Keratinocyte (primary cell): ENCODE data around the gene MAST3.

ENCODE experiments used
- CTCF ChIP-seq, 3 experiments: IDR thresholded peaks in 1 of 3; conservative IDR thresholded peaks in 1 of 3; optimal IDR thresholded peaks in 1 of 3; 2 replicates in 2 of 3; 3 replicates in 1 of 3; pipeline versions ENCODE3 to v1.5.1; 2011; ENCODE audit warnings: low read length in 3 of 3, mild to moderate bottlenecking in 3 of 3, moderate library complexity in 2 of 3, control low read depth in 1 of 3, inconsistent platforms in 1 of 3; ENCODE audit not compliant: insufficient read depth in 2 of 3; ENCODE audit errors: extremely low read depth in 1 of 3
- EZH2 ChIP-seq: IDR thresholded peaks from one replicate; pipeline ENCODE4 v1.6.1; 2012; ENCODE audit warnings: inconsistent platforms, mild to moderate bottlenecking, low read length, moderate library complexity

DNA sequence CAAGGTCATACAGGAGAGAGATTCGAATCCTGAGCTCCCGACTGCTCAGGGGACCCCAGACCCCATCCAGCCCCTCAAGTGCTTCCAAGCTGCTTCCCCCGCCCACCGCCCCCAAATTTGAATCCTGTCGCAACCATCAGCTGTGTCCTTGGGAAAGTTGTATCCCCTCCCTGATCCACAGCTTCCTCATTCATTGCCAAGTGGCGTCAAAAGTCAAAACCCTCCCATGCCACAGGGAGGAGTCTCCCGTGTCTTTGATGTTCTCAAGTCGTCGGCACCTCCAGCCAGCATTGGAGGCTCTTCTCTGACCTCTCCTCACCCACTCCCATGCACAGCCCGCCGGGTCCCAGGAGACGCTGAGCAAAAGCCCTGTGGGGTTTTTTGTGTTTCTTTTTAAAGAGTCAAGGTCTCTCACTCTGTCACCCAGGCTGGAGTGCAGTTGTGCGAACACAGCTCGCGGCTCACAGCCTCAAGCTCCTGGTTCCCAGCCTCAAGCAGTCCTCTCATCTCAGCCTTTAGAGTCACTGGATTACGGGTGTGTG lies 73.2 kb downstream of the MAST3 start:
- no peak for TF ChIP-seq CTCF (optimal IDR thresholded peaks at IDR 0.05 in 1 of 3, IDR thresholded peaks at IDR 0.05 in 1 of 3, conservative IDR thresholded peaks at IDR 0.05 in 1 of 3; ENCODE audit: extremely low read depth in 1 of 3, insufficient read depth in 2 of 3, low read length in 3 of 3)
- no peak for TF ChIP-seq EZH2
